Measurements from ENCODE around the gene DCHS1. TPM values are rescaled to one million over a fixed set of nuclear protein-coding genes. Genes with fewer than 3 reads are reported as not detected.

Gene DCHS1
- total and polyA plus RNA-seq, 9 of the 15 experiments (the other 6 are each of a cell fraction or from before 2014, with no cell fraction given), result 0.04 to 0.49 (median 0.14) TPM; not detected in 2

- TF ChIP-seq PHF8 (IDR thresholded peaks at IDR 0.05; ENCODE audit: borderline replicate concordance, low read length), result peak; percentile 92
Measured at GRCh38 chr11:6603287-6604080, 52.1 kb downstream of the DCHS1 start, which contains the start of the genes ILK and RRP8 (continued).

GRCh38 chr11:6602096-6602940 lies 53.3 kb downstream of the DCHS1 start:
- H2AFZ ChIP-seq (ENCODE audit: low read depth, low read length), result no peak overlapping the region
- H3K79me2 ChIP-seq (ENCODE audit: control insufficient read depth, insufficient read depth, low read length), result peaks cover 85% of the 10 kb centered on the region

More at GRCh38 chr11:6602096-6602940, 53.3 kb downstream of the DCHS1 start:
- peak overlapping the region; percentile 83 to 92 for H3K9ac ChIP-seq (ENCODE audit: insufficient read depth in 1 of 2, low read depth in 2 of 2, low read length in 2 of 2)
- H4K20me1 ChIP-seq (replicated peaks; ENCODE audit: control insufficient read depth, insufficient read depth, low read length), result no peaks in the 10 kb centered on the region
- no peak for FAIRE-seq
- no peaks in the 10 kb centered on the region for H3K27me3 ChIP-seq (ENCODE audit: control insufficient read depth in 2 of 2, insufficient read depth in 2 of 2, low read length in 2 of 2)
- peaks cover 25 to 26% of the 10 kb centered on the region in 2 experiments for H3K4me1 ChIP-seq (replicated peaks in 1 of 2; ENCODE audit: control insufficient read depth in 2 of 2, insufficient read depth in 2 of 2, low read length in 2 of 2)
- 0 out of 2 replicates have a peak, but pooled peaks have one; percentile 9 for TF ChIP-seq HDGF (IDR thresholded peaks at IDR 0.05)
- no peak for TF ChIP-seq CREB5 (CRISPR knock-in tag; IDR thresholded peaks at IDR 0.05)
- no peak for TF ChIP-seq ZNF277 (CRISPR knock-in tag; IDR thresholded peaks at IDR 0.05; ENCODE audit: borderline replicate concordance)
- ATAC-seq, result no peak
- H3K4me2 ChIP-seq (ENCODE audit: insufficient read depth, low read length), result peak overlapping the region; percentile 97
- no peak for DNase-seq (ENCODE audit: extremely low read depth in 1 of 4, low spot score in 3 of 4)
- intact Hi-C loops (cut with micrococcal nuclease), result loop anchor here (2.0 to 5.0 kb wide), 3 partner anchors 34 to 128 kb away; no protein-coding TSS in a partner anchor
- no peaks in the 10 kb centered on the region for H3K9me3 ChIP-seq (replicated peaks; ENCODE audit: control insufficient read depth, insufficient read depth, low read depth, low read length)
- in situ Hi-C loops (cut with MboI), result no loop called here
- peaks cover 61% of the 10 kb centered on the region for H3K36me3 ChIP-seq (ENCODE audit: control insufficient read depth, insufficient read depth, low read length)
- peaks cover 10% of the 10 kb centered on the region for H3K9me1 ChIP-seq (ENCODE audit: control insufficient read depth, insufficient read depth, low read length)
- ChIA-PET POLR2A (interaction anchor here (0.7 to 1.8 kb wide), 5 partner anchors 10 to 37 kb away, joined by 3 to 15 read pairs (median 4); no protein-coding TSS in a partner anchor), CTCF (ENCODE audit: low intra/inter-chr PET ratio) (interaction anchor here (2.5 kb wide), 1 partner anchor 71 kb away, joined by 11 read pairs; no protein-coding TSS in a partner anchor)
- peak overlapping the region; percentile 95 for H3K4me3 ChIP-seq
- H3K27ac ChIP-seq (ENCODE audit: extremely low read depth, low read depth, low read length), result peak overlapping the region; percentile 87
- BruUV-seq (replicated peaks), result no TSS peak
- WGBS (ENCODE audit: insufficient coverage, low coverage, missing lambda C conversion rate), result 38% methylated on average over 7 of the region's 7 CpGs

All from K562 (cell line).